ENCODE data around the gene SCAI.

DNA sequence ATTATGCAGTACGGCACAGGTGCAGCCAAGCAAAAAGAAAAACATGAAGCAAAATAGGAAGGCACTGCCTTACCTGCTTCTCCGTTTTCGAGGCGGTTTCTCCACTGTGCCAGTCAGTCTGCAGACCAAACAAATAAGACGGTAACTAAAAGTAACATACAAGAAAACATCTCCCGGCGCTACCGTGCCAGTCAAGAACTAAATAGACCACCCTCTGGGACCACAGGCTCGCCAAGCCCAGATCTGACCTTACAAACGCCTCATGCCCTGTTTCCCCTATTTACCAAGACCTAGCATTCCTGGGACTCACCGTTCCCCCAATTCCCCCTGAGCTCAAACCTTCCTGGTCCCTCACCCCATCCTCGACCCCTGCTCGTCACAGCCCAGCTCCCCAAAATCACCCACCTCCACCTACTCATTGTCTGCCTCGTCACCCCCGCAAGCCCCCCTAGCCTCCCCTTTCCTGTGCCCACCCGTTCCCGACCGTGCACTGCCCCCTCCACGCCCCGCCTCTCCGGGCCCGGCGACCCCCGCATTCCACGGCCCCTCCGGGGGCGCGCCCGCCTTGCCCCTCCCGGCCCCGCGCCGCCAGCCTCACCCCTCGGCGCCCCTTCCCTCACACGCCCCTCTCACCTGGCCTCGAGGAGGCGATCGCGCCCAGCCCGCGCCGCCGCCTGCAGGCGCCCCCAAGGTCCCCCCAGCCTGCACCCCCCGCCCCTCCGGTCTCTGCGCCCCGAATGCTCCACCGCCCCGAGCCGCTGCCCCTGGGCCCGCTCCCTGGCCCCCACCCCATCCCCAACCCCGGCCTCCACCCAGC lies 560 bp downstream of the SCAI start:
- no peak for TF ChIP-seq POLR2A (IDR thresholded peaks at IDR 0.05)
- TF ChIP-seq, protein P1, sequence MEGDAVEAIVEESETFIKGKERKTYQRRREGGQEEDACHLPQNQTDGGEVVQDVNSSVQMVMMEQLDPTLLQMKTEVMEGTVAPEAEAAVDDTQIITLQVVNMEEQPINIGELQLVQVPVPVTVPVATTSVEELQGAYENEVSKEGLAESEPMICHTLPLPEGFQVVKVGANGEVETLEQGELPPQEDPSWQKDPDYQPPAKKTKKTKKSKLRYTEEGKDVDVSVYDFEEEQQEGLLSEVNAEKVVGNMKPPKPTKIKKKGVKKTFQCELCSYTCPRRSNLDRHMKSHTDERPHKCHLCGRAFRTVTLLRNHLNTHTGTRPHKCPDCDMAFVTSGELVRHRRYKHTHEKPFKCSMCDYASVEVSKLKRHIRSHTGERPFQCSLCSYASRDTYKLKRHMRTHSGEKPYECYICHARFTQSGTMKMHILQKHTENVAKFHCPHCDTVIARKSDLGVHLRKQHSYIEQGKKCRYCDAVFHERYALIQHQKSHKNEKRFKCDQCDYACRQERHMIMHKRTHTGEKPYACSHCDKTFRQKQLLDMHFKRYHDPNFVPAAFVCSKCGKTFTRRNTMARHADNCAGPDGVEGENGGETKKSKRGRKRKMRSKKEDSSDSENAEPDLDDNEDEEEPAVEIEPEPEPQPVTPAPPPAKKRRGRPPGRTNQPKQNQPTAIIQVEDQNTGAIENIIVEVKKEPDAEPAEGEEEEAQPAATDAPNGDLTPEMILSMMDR (IDR thresholded peaks at IDR 0.05), result no peak
